PC-9 (cell line): ENCODE data around the gene RIPK3. TPM values are rescaled to one million over a fixed set of nuclear protein-coding genes. Genes with fewer than 3 reads are reported as not detected.

ENCODE experiments used
- BruUV-seq: library from RNA; stranded (reverse); fragments of 400-500 nt; replicated peaks from 2 replicates; lab custom pipeline; 2021; lab: Mats Ljungman, UMichigan
- CTCF ChIA-PET: fragments of 300-600 bp; sonication (Branson Sonifier 250); formaldehyde crosslinking; loops from one replicate; lab custom pipeline; 2022; ENCODE audit warnings: antibody characterized with exemption; lab: Charles Lee
- POLR2A ChIA-PET: fragments of 300-600 bp; sonication (Branson Sonifier 250); formaldehyde crosslinking; loops from one replicate; lab custom pipeline; 2022; ENCODE audit warnings: antibody characterized with exemption; ENCODE audit not compliant: unreplicated experiment; lab: Charles Lee
- DNase-seq, 2 experiments: peaks; one replicate each; pipeline versions ENCODE4 v3.0.0 to v3.0.0-alpha.2; 2015 to 2022; ENCODE audit warnings: mixed read lengths in 1 of 2
- H2AFZ ChIP-seq: fragments of 200-600 bp; sonication (generic); 2 replicates; pipeline ENCODE4 v1.8.1; 2017; ENCODE audit warnings: antibody characterized with exemption
- H3F3A ChIP-seq: fragments of 200-600 bp; sonication (generic); 2 replicates; pipeline ENCODE4 v1.8.1; 2017; ENCODE audit warnings: antibody characterized with exemption, mild to moderate bottlenecking, low read depth; ENCODE audit not compliant: insufficient read depth
- H3K27ac ChIP-seq: fragments of 200-600 bp; sonication (generic); 2 replicates; pipeline ENCODE4 v1.6.1; 2016; ENCODE audit warnings: mixed run types
- H3K27me3 ChIP-seq: fragments of 200-600 bp; sonication (generic); 2 replicates; pipeline ENCODE4 v1.6.1; 2016; ENCODE audit warnings: low read depth, mixed run types; ENCODE audit not compliant: insufficient read depth
- H3K36me3 ChIP-seq: fragments of 200-600 bp; sonication (generic); 2 replicates; pipeline ENCODE4 v1.6.1; 2016; ENCODE audit warnings: low read depth, mixed run types
- H3K4me1 ChIP-seq: fragments of 200-600 bp; sonication (generic); replicated peaks from 2 replicates; pipeline ENCODE4 v1.6.1; 2016; ENCODE audit warnings: mixed run types; ENCODE audit not compliant: insufficient read depth
- H3K4me2 ChIP-seq: fragments of 200-600 bp; sonication (generic); 2 replicates; pipeline ENCODE4 v1.6.1; 2017; ENCODE audit warnings: mixed run types
- H3K4me3 ChIP-seq: fragments of 200-600 bp; sonication (generic); 2 replicates; pipeline ENCODE4 v1.6.1; 2016; ENCODE audit warnings: mixed run types
- H3K79me2 ChIP-seq: fragments of 200-600 bp; sonication (generic); 2 replicates; pipeline ENCODE4 v1.6.1; 2017; ENCODE audit warnings: low read depth, mixed run types
- H3K9me2 ChIP-seq: fragments of 200-600 bp; sonication (generic); 2 replicates; pipeline ENCODE4 v1.8.1; 2017; ENCODE audit warnings: mild to moderate bottlenecking; ENCODE audit not compliant: insufficient read depth
- H3K9me3 ChIP-seq: fragments of 200-600 bp; sonication (generic); 2 replicates; pipeline ENCODE4 v1.8.1; 2016; ENCODE audit warnings: low read depth; ENCODE audit not compliant: insufficient read depth
- H4K20me1 ChIP-seq: fragments of 200-600 bp; sonication (generic); 2 replicates; pipeline ENCODE4 v1.8.1; 2017; ENCODE audit not compliant: insufficient read depth
- EZH2 ChIP-seq: fragments of 200-600 bp; sonication (generic); IDR thresholded peaks from 2 replicates; pipeline ENCODE4 v1.8.0; 2017; ENCODE audit warnings: antibody characterized with exemption, low read depth
- intact Hi-C: fragments of 100-400 bp; cut with micrococcal nuclease; formaldehyde crosslinking; loops from one replicate; pipeline ENCODE4 v1.10.0; 2022; ENCODE audit not compliant: unreplicated experiment
- total RNA-seq: library from RNA; stranded (reverse); gene quantifications from 2 replicates; pipeline ENCODE4 v1.2.3, GENCODE V29; 2021
- TF ChIP-seq, protein P1 (sequence below): fragments of 200-600 bp; sonication (generic); conservative IDR thresholded peaks from 2 replicates; pipeline ENCODE4 v1.6.1; 2017; ENCODE audit warnings: mixed run types, antibody characterized with exemption, mild to moderate bottlenecking, moderate library complexity

Gene RIPK3
- total RNA-seq, 1 experiment from 2014 or later, result 6.4 TPM

DNA sequence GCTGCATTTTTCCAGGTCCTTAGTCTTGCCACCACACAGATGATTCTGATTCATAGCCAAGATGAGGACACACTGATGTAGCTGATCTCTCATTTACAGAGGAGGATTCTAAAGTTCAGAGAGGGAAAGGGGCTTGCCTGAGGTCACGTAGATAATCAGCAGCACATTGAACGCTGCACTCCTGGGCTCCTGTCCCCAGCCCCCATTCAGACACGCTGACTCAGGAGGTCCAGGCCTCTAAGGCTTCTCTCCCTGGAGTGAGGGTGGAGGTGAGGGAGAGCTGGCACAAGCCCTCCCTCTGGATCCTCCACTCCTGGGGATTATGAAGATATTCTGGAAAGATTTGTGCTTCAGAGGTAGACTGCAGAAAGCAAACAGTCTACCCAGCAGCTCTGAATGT lies 38.5 kb upstream of the RIPK3 start:
- no peak overlapping the region for H3K4me3 ChIP-seq
- H3K79me2 ChIP-seq, result no peaks in the 10 kb centered on the region
- no peaks in the 10 kb centered on the region for H3K9me2 ChIP-seq
- no peaks in the 10 kb centered on the region for H3K36me3 ChIP-seq
- H3K9me3 ChIP-seq, result no peaks in the 10 kb centered on the region
- H2AFZ ChIP-seq, result no peak overlapping the region
- intact Hi-C loops, result no loop called here
- H3F3A ChIP-seq, result no peaks in the 10 kb centered on the region
- no peaks in the 10 kb centered on the region for H3K4me1 ChIP-seq
- H4K20me1 ChIP-seq, result no peaks in the 10 kb centered on the region
- TF ChIP-seq, protein P1, sequence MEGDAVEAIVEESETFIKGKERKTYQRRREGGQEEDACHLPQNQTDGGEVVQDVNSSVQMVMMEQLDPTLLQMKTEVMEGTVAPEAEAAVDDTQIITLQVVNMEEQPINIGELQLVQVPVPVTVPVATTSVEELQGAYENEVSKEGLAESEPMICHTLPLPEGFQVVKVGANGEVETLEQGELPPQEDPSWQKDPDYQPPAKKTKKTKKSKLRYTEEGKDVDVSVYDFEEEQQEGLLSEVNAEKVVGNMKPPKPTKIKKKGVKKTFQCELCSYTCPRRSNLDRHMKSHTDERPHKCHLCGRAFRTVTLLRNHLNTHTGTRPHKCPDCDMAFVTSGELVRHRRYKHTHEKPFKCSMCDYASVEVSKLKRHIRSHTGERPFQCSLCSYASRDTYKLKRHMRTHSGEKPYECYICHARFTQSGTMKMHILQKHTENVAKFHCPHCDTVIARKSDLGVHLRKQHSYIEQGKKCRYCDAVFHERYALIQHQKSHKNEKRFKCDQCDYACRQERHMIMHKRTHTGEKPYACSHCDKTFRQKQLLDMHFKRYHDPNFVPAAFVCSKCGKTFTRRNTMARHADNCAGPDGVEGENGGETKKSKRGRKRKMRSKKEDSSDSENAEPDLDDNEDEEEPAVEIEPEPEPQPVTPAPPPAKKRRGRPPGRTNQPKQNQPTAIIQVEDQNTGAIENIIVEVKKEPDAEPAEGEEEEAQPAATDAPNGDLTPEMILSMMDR, result no peak
- no peak for TF ChIP-seq EZH2
- ChIA-PET CTCF (no interaction called here), POLR2A (no interaction called here)
- no peaks in the 10 kb centered on the region for H3K27me3 ChIP-seq
- no peak overlapping the region for H3K27ac ChIP-seq
- no peak overlapping the region for H3K4me2 ChIP-seq
- BruUV-seq, result no TSS peak
- DNase-seq, result no peak

DNA sequence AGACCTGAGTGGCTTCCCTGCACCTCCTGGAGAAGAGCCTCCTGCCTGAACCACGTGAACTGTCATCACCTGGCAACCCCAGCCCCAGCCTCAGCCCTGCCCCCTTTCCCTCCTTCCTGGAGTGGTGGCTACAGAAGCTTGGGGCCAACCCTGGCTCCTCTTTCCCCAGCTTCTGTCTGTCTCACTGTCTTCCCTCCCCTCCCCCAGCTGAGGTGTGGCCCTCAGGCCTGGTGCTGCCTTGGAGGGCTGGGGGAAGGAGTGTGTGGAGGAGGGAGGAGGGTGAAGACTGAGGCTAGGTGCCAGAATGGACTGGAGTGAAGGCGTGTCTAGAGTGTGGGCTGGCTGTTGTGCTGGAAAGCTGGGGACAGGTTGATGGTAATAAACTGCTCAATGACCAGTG lies 37.9 kb upstream of the RIPK3 start:
- no peaks in the 10 kb centered on the region for H3K9me2 ChIP-seq
- CTCF ChIA-PET, result no interaction called here

DNA sequence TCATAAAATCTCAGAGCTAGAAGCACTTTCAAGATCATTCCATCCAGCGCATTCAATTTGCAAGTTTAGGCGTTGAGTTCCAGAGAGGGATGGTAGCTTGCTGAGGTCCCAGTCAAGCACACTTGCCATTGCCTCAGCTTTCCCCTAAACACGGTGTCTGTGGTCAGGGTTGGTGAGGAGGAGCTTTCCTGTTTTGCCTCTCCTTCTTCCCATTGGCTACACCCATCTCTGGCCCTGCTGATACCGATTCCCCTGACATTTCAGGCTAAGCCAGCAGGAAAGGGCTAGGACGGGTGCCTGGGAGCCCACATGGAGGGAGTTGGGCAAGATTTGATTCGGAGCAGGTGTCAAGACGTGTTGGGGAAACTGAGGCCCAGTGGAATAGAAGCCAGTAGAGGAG lies 37.3 kb upstream of the RIPK3 start:
- H3K27ac ChIP-seq, result no peak overlapping the region
- H3F3A ChIP-seq, result no peaks in the 10 kb centered on the region
- no peaks in the 10 kb centered on the region for H3K79me2 ChIP-seq
- TF ChIP-seq, protein P1, result no peak
- TF ChIP-seq EZH2, result no peak
- ChIA-PET POLR2A (interaction anchor here (0.6 kb wide), 1 partner anchor 77 kb away, joined by 4 read pairs; no protein-coding TSS in a partner anchor), CTCF (no interaction called here)
- H3K4me3 ChIP-seq, result no peak overlapping the region
- H3K9me2 ChIP-seq, result no peaks in the 10 kb centered on the region
- no peak for DNase-seq
- no peaks in the 10 kb centered on the region for H4K20me1 ChIP-seq
- no peak overlapping the region for H2AFZ ChIP-seq
- no TSS peak for BruUV-seq
- no peaks in the 10 kb centered on the region for H3K4me1 ChIP-seq
- H3K27me3 ChIP-seq, result no peaks in the 10 kb centered on the region
- H3K36me3 ChIP-seq, result no peaks in the 10 kb centered on the region
- intact Hi-C loops, result no loop called here
- H3K4me2 ChIP-seq, result no peak overlapping the region
- H3K9me3 ChIP-seq, result no peaks in the 10 kb centered on the region

More for the DNA sequence above, 37.9 kb upstream of the RIPK3 start:
- H2AFZ ChIP-seq, result no peak overlapping the region
- H3K4me3 ChIP-seq, result no peak overlapping the region
- H3F3A ChIP-seq, result no peaks in the 10 kb centered on the region
- POLR2A ChIA-PET, result interaction anchor here (0.6 kb wide), 1 partner anchor 11 kb away, joined by 16 read pairs; no protein-coding TSS in a partner anchor
- no peaks in the 10 kb centered on the region for H3K79me2 ChIP-seq
- intact Hi-C loops, result no loop called here
- H3K36me3 ChIP-seq, result no peaks in the 10 kb centered on the region
- no TSS peak for BruUV-seq
- no peak overlapping the region for H3K27ac ChIP-seq
- TF ChIP-seq, protein P1, result no peak
- H4K20me1 ChIP-seq, result no peaks in the 10 kb centered on the region
- H3K27me3 ChIP-seq, result no peaks in the 10 kb centered on the region
- H3K9me3 ChIP-seq, result no peaks in the 10 kb centered on the region
- no peak overlapping the region for H3K4me2 ChIP-seq
- H3K4me1 ChIP-seq, result no peaks in the 10 kb centered on the region
- DNase-seq, result peak in 1 of 2 experiments; percentile 24
